ENCODE data around the gene RNF144A.

Gene RNF144A

GRCh38 chr2:7037340-7038333, 120.4 kb downstream of the RNF144A start:
- WGBS = 72% methylated on average over 18 of the region's 18 CpGs

GRCh38 chr2:7040547-7040946, 123.3 kb downstream of the RNF144A start:
- Histone ChIP-seq H3K27ac (ENCODE audit: low read depth, low read length) (no peak overlapping the region), H3K4me3 (ENCODE audit: low read length) (no peak overlapping the region), H3K36me3 (ENCODE audit: insufficient read depth, low read length) (peaks cover 8% of the 10 kb centered on the region; the same call in 1 of the 2 replicates), H3K27me3 (ENCODE audit: insufficient read depth, low read length) (no peaks in the 10 kb centered on the region), H3K9ac (ENCODE audit: low read depth, low read length) (no peak overlapping the region), H3K4me1 (ENCODE audit: insufficient read depth, low read length) (no peaks in the 10 kb centered on the region), H3K9me3 (ENCODE audit: insufficient read depth, low read depth, low read length) (no peaks in the 10 kb centered on the region)
- WGBS = 94% methylated on average over 8 of the region's 8 CpGs

More at GRCh38 chr2:7037340-7038333, 120.4 kb downstream of the RNF144A start:
- Histone ChIP-seq H3K27ac (ENCODE audit: low read depth, low read length) (no peak overlapping the region), H3K9ac (ENCODE audit: low read depth, low read length) (no peak overlapping the region), H3K27me3 (ENCODE audit: insufficient read depth, low read length) (no peaks in the 10 kb centered on the region), H3K4me1 (ENCODE audit: insufficient read depth, low read length) (no peaks in the 10 kb centered on the region), H3K9me3 (ENCODE audit: insufficient read depth, low read depth, low read length) (no peaks in the 10 kb centered on the region), H3K4me3 (ENCODE audit: low read length) (no peak overlapping the region), H3K36me3 (ENCODE audit: insufficient read depth, low read length) (peaks cover 12% of the 10 kb centered on the region; the same call in 1 of the 2 replicates)

GRCh38 chr2:7041421-7041820, 124.2 kb downstream of the RNF144A start:
- Histone ChIP-seq H3K4me1 (ENCODE audit: insufficient read depth, low read length) (no peaks in the 10 kb centered on the region), H3K27me3 (ENCODE audit: insufficient read depth, low read length) (no peaks in the 10 kb centered on the region), H3K4me3 (ENCODE audit: low read length) (no peak overlapping the region), H3K9me3 (ENCODE audit: insufficient read depth, low read depth, low read length) (no peaks in the 10 kb centered on the region), H3K9ac (ENCODE audit: low read depth, low read length) (no peak overlapping the region), H3K36me3 (ENCODE audit: insufficient read depth, low read length) (peaks cover 8% of the 10 kb centered on the region; the same call in 1 of the 2 replicates), H3K27ac (ENCODE audit: low read depth, low read length) (no peak overlapping the region)
- 93% methylated on average over 7 of the region's 7 CpGs for WGBS

- Histone ChIP-seq H3K9me3 (ENCODE audit: insufficient read depth, low read depth, low read length) (no peaks in the 10 kb centered on the region), H3K27ac (ENCODE audit: low read depth, low read length) (no peak overlapping the region), H3K36me3 (ENCODE audit: insufficient read depth, low read length) (peaks cover 8% of the 10 kb centered on the region; the same call in 1 of the 2 replicates), H3K27me3 (ENCODE audit: insufficient read depth, low read length) (no peaks in the 10 kb centered on the region), H3K9ac (ENCODE audit: low read depth, low read length) (no peak overlapping the region), H3K4me1 (ENCODE audit: insufficient read depth, low read length) (0 out of 2 replicates have a peak, but pooled peaks cover 2% of the 10 kb centered on the region), H3K4me3 (ENCODE audit: low read length) (no peak overlapping the region)
- WGBS = 89% methylated on average over 3 of the region's 3 CpGs
These were observed 126.5 kb downstream of the RNF144A start for GRCh38 chr2:7043690-7044089.

- 81% methylated on average over 16 of the region's 17 CpGs for WGBS
- H3K36me3 ChIP-seq (ENCODE audit: insufficient read depth, low read length) = peaks cover 8% of the 10 kb centered on the region; the same call in 1 of the 2 replicates
- no peak overlapping the region for H3K9ac ChIP-seq (ENCODE audit: low read depth, low read length)
- no peak overlapping the region for H3K4me3 ChIP-seq (ENCODE audit: low read length)
- H3K27me3 ChIP-seq (ENCODE audit: insufficient read depth, low read length) = no peaks in the 10 kb centered on the region
- H3K9me3 ChIP-seq (ENCODE audit: insufficient read depth, low read depth, low read length) = no peaks in the 10 kb centered on the region
- peaks cover 10% of the 10 kb centered on the region; the same call in 1 of the 2 replicates for H3K4me1 ChIP-seq (ENCODE audit: insufficient read depth, low read length)
- no peak overlapping the region for H3K27ac ChIP-seq (ENCODE audit: low read depth, low read length)
These were observed 127.3 kb downstream of the RNF144A start for GRCh38 chr2:7044253-7045250.

DNA sequence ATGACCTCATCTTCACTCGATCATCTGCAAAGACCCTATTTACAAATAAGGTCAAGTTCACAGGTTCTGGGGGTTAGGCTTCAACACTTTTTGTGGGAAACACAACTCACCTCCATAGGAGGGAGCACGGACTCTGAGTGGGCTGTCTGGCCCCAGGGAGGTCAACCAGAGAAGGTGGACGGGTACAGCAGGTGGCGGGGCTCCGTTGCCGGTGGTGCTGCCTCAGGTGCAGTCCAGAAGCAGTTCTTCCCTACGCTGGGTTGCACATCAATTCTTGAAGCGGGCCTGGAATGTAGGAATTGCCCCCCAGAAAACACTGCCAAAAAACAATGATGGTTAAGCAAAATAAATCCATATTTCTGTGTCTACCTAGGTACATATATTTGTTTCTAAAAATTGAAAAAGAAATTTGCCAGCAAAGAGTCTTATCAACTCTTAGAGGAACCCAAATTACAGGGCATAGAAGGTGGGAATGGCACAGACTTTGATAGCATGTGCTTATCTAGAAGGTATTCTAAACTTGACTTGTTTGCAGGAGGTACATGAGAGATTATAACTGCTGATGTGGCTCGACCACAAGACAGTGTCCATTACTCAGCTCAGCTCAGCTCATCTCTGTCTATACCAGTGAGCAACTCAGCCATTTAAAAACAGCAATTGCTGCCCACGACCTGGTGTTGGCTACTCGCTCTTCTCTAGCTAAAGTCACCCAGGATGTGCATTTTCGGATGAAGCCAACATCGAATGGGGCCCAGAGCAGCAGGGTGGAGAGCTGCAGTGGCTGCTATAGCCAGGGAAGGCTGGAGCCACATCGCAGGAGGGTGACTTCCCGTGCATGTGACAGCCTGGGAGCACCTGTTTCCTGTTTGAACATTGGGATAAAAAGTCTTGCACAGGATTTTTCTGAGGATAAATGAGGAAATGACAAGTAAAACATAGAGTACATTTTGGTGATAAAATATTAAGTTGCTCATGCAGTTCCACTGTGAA, 128.7 kb downstream of the RNF144A start:
- Histone ChIP-seq H3K27me3 (ENCODE audit: insufficient read depth, low read length) (no peaks in the 10 kb centered on the region), H3K9me3 (ENCODE audit: insufficient read depth, low read depth, low read length) (no peaks in the 10 kb centered on the region), H3K9ac (ENCODE audit: low read depth, low read length) (no peak overlapping the region), H3K4me3 (ENCODE audit: low read length) (no peak overlapping the region), H3K4me1 (ENCODE audit: insufficient read depth, low read length) (peaks cover 10% of the 10 kb centered on the region; the same call in 1 of the 2 replicates), H3K27ac (ENCODE audit: low read depth, low read length) (no peak overlapping the region), H3K36me3 (ENCODE audit: insufficient read depth, low read length) (no peaks in the 10 kb centered on the region)
- WGBS = 94% methylated on average over 15 of the region's 15 CpGs

- Histone ChIP-seq H3K4me1 (ENCODE audit: insufficient read depth, low read length) (peaks cover 10% of the 10 kb centered on the region; the same call in 1 of the 2 replicates), H3K27me3 (ENCODE audit: insufficient read depth, low read length) (no peaks in the 10 kb centered on the region), H3K27ac (ENCODE audit: low read depth, low read length) (no peak overlapping the region), H3K9ac (ENCODE audit: low read depth, low read length) (no peak overlapping the region), H3K4me3 (ENCODE audit: low read length) (no peak overlapping the region), H3K36me3 (ENCODE audit: insufficient read depth, low read length) (no peaks in the 10 kb centered on the region), H3K9me3 (ENCODE audit: insufficient read depth, low read depth, low read length) (no peaks in the 10 kb centered on the region)
- 96% methylated on average over 3 of the region's 3 CpGs for WGBS
These were observed 130.4 kb downstream of the RNF144A start for GRCh38 chr2:7047661-7048060.

- peaks cover 10% of the 10 kb centered on the region; the same call in 1 of the 2 replicates for H3K4me1 ChIP-seq (ENCODE audit: insufficient read depth, low read length)
- H3K27me3 ChIP-seq (ENCODE audit: insufficient read depth, low read length) = no peaks in the 10 kb centered on the region
- no peak overlapping the region for H3K9ac ChIP-seq (ENCODE audit: low read depth, low read length)
- H3K27ac ChIP-seq (ENCODE audit: low read depth, low read length) = no peak overlapping the region
- H3K36me3 ChIP-seq (ENCODE audit: insufficient read depth, low read length) = no peaks in the 10 kb centered on the region
- H3K9me3 ChIP-seq (ENCODE audit: insufficient read depth, low read depth, low read length) = no peaks in the 10 kb centered on the region
- no peak overlapping the region for H3K4me3 ChIP-seq (ENCODE audit: low read length)
- WGBS = 77% methylated on average over 3 of the region's 4 CpGs
These were observed 131.6 kb downstream of the RNF144A start for GRCh38 chr2:7048762-7049294.

- Histone ChIP-seq H3K9ac (ENCODE audit: low read depth, low read length) (no peak overlapping the region), H3K36me3 (ENCODE audit: insufficient read depth, low read length) (no peaks in the 10 kb centered on the region), H3K27ac (ENCODE audit: low read depth, low read length) (no peak overlapping the region), H3K9me3 (ENCODE audit: insufficient read depth, low read depth, low read length) (no peaks in the 10 kb centered on the region), H3K27me3 (ENCODE audit: insufficient read depth, low read length) (no peaks in the 10 kb centered on the region), H3K4me3 (ENCODE audit: low read length) (no peak overlapping the region), H3K4me1 (ENCODE audit: insufficient read depth, low read length) (peaks cover 10% of the 10 kb centered on the region; the same call in 1 of the 2 replicates)
- WGBS = 72% methylated on average over 2 of the region's 3 CpGs
These were observed 135.2 kb downstream of the RNF144A start for GRCh38 chr2:7052404-7052803.

Data from HUES64 (cell line).